ENCODE results near the gene HDC.
A peak's percentile ranks its signal among the peaks of the same experiment; 100 is the strongest.

Gene HDC

GRCh38 chr15:50257924-50258323 lies 7.6 kb downstream of the HDC start:
- H3K4me1 ChIP-seq (ENCODE audit: control insufficient read depth in 5 of 5, insufficient read depth in 5 of 5, low read length in 5 of 5), result no peaks in the 10 kb centered on the region
- H3K27me3 ChIP-seq (ENCODE audit: control insufficient read depth in 5 of 5, insufficient read depth in 4 of 5, low read length in 5 of 5), result no peaks in the 10 kb centered on the region
- H3K36me3 ChIP-seq (ENCODE audit: control insufficient read depth in 5 of 5, insufficient read depth in 5 of 5, low read length in 5 of 5), result no peaks in the 10 kb centered on the region
- no peak overlapping the region for H3K27ac ChIP-seq (ENCODE audit: low read depth, low read length)
- H3K4me3 ChIP-seq (ENCODE audit: low read depth in 1 of 5, low read length in 5 of 5), result no peak overlapping the region
- no peak overlapping the region for H3K9ac ChIP-seq (ENCODE audit: low read length in 5 of 5)
- H3K9me3 ChIP-seq (ENCODE audit: control insufficient read depth in 5 of 5, low read length in 5 of 5), result no peaks in the 10 kb centered on the region

- Histone ChIP-seq H3K9ac (ENCODE audit: low read length in 5 of 5) (no peak overlapping the region), H3K9me3 (ENCODE audit: control insufficient read depth in 5 of 5, low read length in 5 of 5) (no peaks in the 10 kb centered on the region), H3K27me3 (ENCODE audit: control insufficient read depth in 5 of 5, insufficient read depth in 4 of 5, low read length in 5 of 5) (no peaks in the 10 kb centered on the region), H3K4me1 (ENCODE audit: control insufficient read depth in 5 of 5, insufficient read depth in 5 of 5, low read length in 5 of 5) (no peaks in the 10 kb centered on the region), H3K27ac (ENCODE audit: low read depth, low read length) (no peak overlapping the region), H3K36me3 (ENCODE audit: control insufficient read depth in 5 of 5, insufficient read depth in 5 of 5, low read length in 5 of 5) (no peaks in the 10 kb centered on the region), H3K4me3 (ENCODE audit: low read depth in 1 of 5, low read length in 5 of 5) (no peak overlapping the region)
Observed at GRCh38 chr15:50257332-50257731, 8.2 kb downstream of the HDC start.

DNA sequence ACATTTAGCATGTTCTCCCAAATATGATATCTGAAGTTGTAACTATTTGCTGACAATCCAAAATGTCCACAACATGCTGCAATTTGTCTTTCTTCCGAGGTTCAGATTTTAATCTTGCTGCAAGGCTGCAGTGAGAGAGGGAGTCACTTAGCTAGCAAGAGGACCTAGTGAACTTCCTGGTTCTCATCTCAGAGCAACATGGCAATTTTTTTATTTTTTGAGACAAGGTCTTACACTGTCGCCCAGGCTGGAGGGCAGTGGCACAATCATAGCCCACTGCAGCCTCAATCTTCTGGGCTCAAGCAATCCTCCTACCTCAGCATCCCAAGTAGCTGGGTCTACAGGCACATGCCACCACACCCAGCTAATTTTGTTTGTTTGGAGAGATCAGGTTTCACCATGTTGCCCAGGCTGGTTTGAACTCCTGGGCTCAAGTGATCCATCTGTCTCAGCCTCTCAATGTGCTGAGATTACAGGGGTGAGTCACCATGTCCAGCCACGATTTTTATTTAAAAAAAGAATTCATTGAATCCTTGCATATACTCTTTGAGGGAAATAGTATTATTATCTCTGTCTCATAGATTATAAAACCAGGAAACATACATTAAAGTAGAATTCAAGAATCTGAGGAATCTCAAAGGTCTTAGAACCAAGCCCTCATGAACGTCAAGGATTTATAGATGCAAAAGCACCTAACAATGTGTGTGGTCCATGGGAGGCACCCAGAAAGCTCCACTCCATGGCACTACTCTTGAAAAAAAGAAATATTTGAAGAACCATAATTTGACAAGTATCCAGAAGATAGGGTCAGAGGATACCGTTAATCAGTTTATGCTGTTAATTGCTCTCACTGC lies 9.1 kb downstream of the HDC start:
- H3K27ac ChIP-seq (ENCODE audit: low read depth, low read length), result no peak overlapping the region
- H3K4me3 ChIP-seq (ENCODE audit: low read depth in 1 of 5, low read length in 5 of 5), result no peak overlapping the region
- H3K4me1 ChIP-seq (ENCODE audit: control insufficient read depth in 5 of 5, insufficient read depth in 5 of 5, low read length in 5 of 5), result no peaks in the 10 kb centered on the region
- no peaks in the 10 kb centered on the region for H3K36me3 ChIP-seq (ENCODE audit: control insufficient read depth in 5 of 5, insufficient read depth in 5 of 5, low read length in 5 of 5)
- no peak overlapping the region for H3K9ac ChIP-seq (ENCODE audit: low read length in 5 of 5)
- no peaks in the 10 kb centered on the region for H3K27me3 ChIP-seq (ENCODE audit: control insufficient read depth in 5 of 5, insufficient read depth in 4 of 5, low read length in 5 of 5)
- no peaks in the 10 kb centered on the region for H3K9me3 ChIP-seq (ENCODE audit: control insufficient read depth in 5 of 5, low read length in 5 of 5)

DNA sequence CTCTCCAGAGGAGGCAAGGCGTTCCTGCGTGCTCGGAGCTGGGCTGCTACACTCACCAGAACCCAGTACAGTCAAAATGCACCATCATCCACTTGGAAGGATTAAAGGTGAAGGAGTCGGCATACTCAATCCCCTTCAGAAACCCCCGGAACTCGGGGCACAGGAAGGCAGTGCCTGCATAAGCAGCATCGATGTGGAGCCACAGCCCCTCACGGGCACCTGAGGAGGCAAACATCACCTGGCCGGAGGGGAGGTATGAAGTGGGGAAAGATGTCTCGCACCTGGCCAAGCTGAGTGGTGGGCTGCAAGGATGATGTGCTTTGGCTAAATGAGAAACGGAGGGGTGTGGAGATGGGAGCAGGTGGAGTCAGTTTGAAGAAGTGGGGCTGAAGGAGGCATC lies 13.0 kb downstream of the HDC start:
- Histone ChIP-seq H3K9me3 (ENCODE audit: control insufficient read depth in 5 of 5, low read length in 5 of 5) (no peaks in the 10 kb centered on the region), H3K36me3 (ENCODE audit: control insufficient read depth in 5 of 5, insufficient read depth in 5 of 5, low read length in 5 of 5) (no peaks in the 10 kb centered on the region), H3K4me3 (ENCODE audit: low read depth in 1 of 5, low read length in 5 of 5) (no peak overlapping the region), H3K9ac (ENCODE audit: low read length in 5 of 5) (no peak overlapping the region), H3K4me1 (ENCODE audit: control insufficient read depth in 5 of 5, insufficient read depth in 5 of 5, low read length in 5 of 5) (peaks cover 0 to 3% (median 0%) of the 10 kb centered on the region in 5 donors), H3K27ac (ENCODE audit: low read depth, low read length) (no peak overlapping the region), H3K27me3 (ENCODE audit: control insufficient read depth in 5 of 5, insufficient read depth in 4 of 5, low read length in 5 of 5) (no peaks in the 10 kb centered on the region)

DNA sequence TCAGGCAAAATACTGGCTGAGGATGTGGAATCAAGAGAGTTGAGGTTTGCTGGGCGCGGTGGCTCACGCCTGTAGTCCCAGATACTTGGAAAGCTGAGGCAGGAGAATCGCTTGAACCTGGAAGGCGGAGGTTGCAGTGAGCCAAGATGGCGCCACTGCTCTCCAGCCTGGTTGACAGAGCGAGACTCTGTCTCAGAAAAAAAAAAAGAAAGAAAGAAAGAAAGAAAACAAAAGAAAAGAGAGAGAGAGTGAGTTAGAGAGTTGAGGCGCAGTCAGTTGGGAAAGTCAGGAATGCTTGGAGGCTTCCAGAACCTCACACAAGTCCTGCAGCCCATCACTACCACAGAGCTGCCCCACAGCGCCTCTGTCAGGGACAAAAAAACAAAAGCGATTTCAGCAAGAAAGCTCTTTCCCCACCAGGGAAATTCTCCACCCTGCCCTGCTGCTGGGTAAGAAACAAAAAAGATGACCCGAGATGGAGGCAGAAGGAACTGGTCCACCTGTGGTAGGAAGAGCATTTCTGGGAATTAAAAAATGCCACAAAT lies 13.8 kb downstream of the HDC start:
- Histone ChIP-seq H3K4me3 (ENCODE audit: low read depth in 1 of 5, low read length in 5 of 5) (no peak overlapping the region), H3K4me1 (ENCODE audit: control insufficient read depth in 5 of 5, insufficient read depth in 5 of 5, low read length in 5 of 5) (peaks cover 0 to 3% (median 0%) of the 10 kb centered on the region in 5 donors), H3K9me3 (ENCODE audit: control insufficient read depth in 5 of 5, low read length in 5 of 5) (no peaks in the 10 kb centered on the region), H3K36me3 (ENCODE audit: control insufficient read depth in 5 of 5, insufficient read depth in 5 of 5, low read length in 5 of 5) (no peaks in the 10 kb centered on the region), H3K27me3 (ENCODE audit: control insufficient read depth in 5 of 5, insufficient read depth in 4 of 5, low read length in 5 of 5) (no peaks in the 10 kb centered on the region), H3K9ac (ENCODE audit: low read length in 5 of 5) (no peak overlapping the region), H3K27ac (ENCODE audit: low read depth, low read length) (no peak overlapping the region)

GRCh38 chr15:50250760-50251394 lies 14.6 kb downstream of the HDC start:
- Histone ChIP-seq H3K4me3 (ENCODE audit: low read depth in 1 of 5, low read length in 5 of 5) (no peak overlapping the region), H3K9me3 (ENCODE audit: control insufficient read depth in 5 of 5, low read length in 5 of 5) (no peaks in the 10 kb centered on the region), H3K4me1 (ENCODE audit: control insufficient read depth in 5 of 5, insufficient read depth in 5 of 5, low read length in 5 of 5) (peaks cover 0 to 3% (median 0%) of the 10 kb centered on the region in 5 donors), H3K9ac (ENCODE audit: low read length in 5 of 5) (no peak overlapping the region), H3K27me3 (ENCODE audit: control insufficient read depth in 5 of 5, insufficient read depth in 4 of 5, low read length in 5 of 5) (no peaks in the 10 kb centered on the region), H3K36me3 (ENCODE audit: control insufficient read depth in 5 of 5, insufficient read depth in 5 of 5, low read length in 5 of 5) (no peaks in the 10 kb centered on the region), H3K27ac (ENCODE audit: low read depth, low read length) (no peak overlapping the region)

- Histone ChIP-seq H3K4me3 (ENCODE audit: low read depth in 1 of 5, low read length in 5 of 5) (no peak overlapping the region), H3K27ac (ENCODE audit: low read depth, low read length) (no peak overlapping the region), H3K9me3 (ENCODE audit: control insufficient read depth in 5 of 5, low read length in 5 of 5) (no peaks in the 10 kb centered on the region), H3K27me3 (ENCODE audit: control insufficient read depth in 5 of 5, insufficient read depth in 4 of 5, low read length in 5 of 5) (no peaks in the 10 kb centered on the region), H3K9ac (ENCODE audit: low read length in 5 of 5) (no peak overlapping the region), H3K36me3 (ENCODE audit: control insufficient read depth in 5 of 5, insufficient read depth in 5 of 5, low read length in 5 of 5) (no peaks in the 10 kb centered on the region), H3K4me1 (ENCODE audit: control insufficient read depth in 5 of 5, insufficient read depth in 5 of 5, low read length in 5 of 5) (peaks cover 0 to 3% (median 0%) of the 10 kb centered on the region in 5 donors)
Observed at GRCh38 chr15:50249704-50250103, 15.8 kb downstream of the HDC start.

DNA sequence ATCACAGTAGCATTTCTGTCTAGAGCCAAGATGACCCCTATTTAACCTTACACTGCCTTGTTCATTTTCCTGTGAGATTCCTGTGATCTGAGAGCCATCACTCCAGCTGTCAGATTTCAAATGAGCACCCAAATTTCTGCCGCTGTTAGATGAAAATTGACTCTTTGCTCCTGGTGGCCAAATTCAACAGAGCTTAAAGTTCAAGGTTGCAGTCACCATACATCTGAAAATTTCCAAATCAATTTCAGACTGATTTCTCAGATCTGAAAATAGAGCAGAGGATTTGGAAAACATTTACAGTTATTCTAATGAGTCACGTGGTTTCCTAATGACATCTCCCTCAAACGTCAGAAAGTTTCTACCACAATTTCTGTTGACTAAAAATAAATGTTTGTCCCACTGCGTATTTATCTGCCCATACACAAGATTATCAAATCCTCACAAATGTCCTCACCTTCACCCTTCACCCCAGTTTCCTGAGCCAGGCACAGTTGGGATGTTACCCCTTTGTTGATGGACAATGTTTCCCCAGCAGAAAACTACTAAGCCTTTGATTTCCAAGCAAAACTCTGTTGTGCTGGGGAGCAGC lies 16.4 kb downstream of the HDC start:
- no peaks in the 10 kb centered on the region for H3K36me3 ChIP-seq (ENCODE audit: control insufficient read depth in 5 of 5, insufficient read depth in 5 of 5, low read length in 5 of 5)
- H3K27ac ChIP-seq (ENCODE audit: low read depth, low read length), result no peak overlapping the region
- no peaks in the 10 kb centered on the region for H3K9me3 ChIP-seq (ENCODE audit: control insufficient read depth in 5 of 5, low read length in 5 of 5)
- H3K9ac ChIP-seq (ENCODE audit: low read length in 5 of 5), result no peak overlapping the region
- H3K27me3 ChIP-seq (ENCODE audit: control insufficient read depth in 5 of 5, insufficient read depth in 4 of 5, low read length in 5 of 5), result no peaks in the 10 kb centered on the region
- H3K4me1 ChIP-seq (ENCODE audit: control insufficient read depth in 5 of 5, insufficient read depth in 5 of 5, low read length in 5 of 5), result peaks cover 0 to 3% (median 0%) of the 10 kb centered on the region in 5 donors
- no peak overlapping the region for H3K4me3 ChIP-seq (ENCODE audit: low read depth in 1 of 5, low read length in 5 of 5)

DNA sequence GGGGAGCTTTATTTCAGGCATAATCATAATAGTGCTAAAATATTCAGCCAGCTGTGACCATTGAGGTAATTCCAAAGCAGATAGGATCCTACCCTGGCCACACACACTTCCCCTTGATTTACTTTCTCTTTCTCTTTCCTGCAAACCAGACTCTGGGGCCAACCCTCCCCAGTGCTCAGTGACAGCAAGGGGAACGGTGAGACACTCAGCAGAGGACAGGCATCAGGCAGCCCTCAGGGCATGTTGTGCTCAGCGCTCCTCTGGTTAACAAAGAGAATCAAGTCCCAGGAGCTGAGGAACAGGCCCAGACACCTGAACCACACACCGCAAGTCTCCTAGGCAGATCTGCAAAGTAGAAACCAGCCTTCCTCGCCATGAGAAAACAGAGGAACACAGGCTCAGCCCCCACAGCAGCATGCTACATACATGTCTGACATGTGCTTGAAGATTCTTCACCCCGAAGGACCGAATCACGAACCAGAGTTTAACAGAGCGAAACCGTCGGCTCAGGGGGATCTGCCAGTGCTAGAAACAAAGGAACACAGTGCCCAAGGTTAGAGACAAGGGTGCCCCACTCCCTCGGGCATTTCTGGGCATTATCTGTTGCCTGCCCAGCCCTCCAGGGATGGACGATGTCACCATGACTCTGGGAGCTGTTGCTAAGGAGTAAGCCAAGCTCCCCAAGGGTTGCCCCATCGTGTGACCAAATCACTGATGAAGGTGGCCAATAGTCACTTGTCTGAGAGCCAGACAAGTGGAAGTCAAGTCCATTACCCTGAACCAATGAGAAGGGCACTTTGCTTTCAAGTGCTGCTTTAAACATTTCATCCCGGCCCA lies 17.5 kb downstream of the HDC start:
- H3K27me3 ChIP-seq (ENCODE audit: control insufficient read depth in 5 of 5, insufficient read depth in 4 of 5, low read length in 5 of 5), result no peaks in the 10 kb centered on the region
- peaks cover 0 to 3% (median 0%) of the 10 kb centered on the region in 5 donors for H3K4me1 ChIP-seq (ENCODE audit: control insufficient read depth in 5 of 5, insufficient read depth in 5 of 5, low read length in 5 of 5)
- no peak overlapping the region for H3K27ac ChIP-seq (ENCODE audit: low read depth, low read length)
- no peaks in the 10 kb centered on the region for H3K36me3 ChIP-seq (ENCODE audit: control insufficient read depth in 5 of 5, insufficient read depth in 5 of 5, low read length in 5 of 5)
- H3K4me3 ChIP-seq (ENCODE audit: low read depth in 1 of 5, low read length in 5 of 5), result peak overlapping the region in 1 of 5 donors; percentile 22
- H3K9ac ChIP-seq (ENCODE audit: low read length in 5 of 5), result no peak overlapping the region
- H3K9me3 ChIP-seq (ENCODE audit: control insufficient read depth in 5 of 5, low read length in 5 of 5), result no peaks in the 10 kb centered on the region
